K562 (cell line): Measurements from ENCODE around the gene HIVEP3. TPM values are rescaled to one million over a fixed set of nuclear protein-coding genes. Genes with fewer than 3 reads are reported as not detected.

Source experiments
- ATAC-seq: fragments of 200-7000 bp; cut with Tn5 transposase; 3 replicates; pipeline ENCODE4 v1.9.1; 2020; ENCODE audit warnings: moderate library complexity
- BruUV-seq: library from RNA; stranded (reverse); fragments of 400-500 nt; replicated peaks from 2 replicates; lab custom pipeline; 2021; lab: Mats Ljungman, UMichigan
- CTCF ChIA-PET: fragments of 300-600 bp; formaldehyde crosslinking; extraction: SDS; loops from one replicate; lab custom pipeline; 2021; ENCODE audit warnings: low intra/inter-chr PET ratio; lab: Yijun Ruan, JAX
- POLR2A ChIA-PET: fragments of 300-600, 350-650 bp; sonication (Branson Sonifier 250); formaldehyde crosslinking; extraction: SDS; loops from one replicate; lab custom pipeline; 2021; ENCODE audit warnings: antibody characterized with exemption, inconsistent platforms; lab: Yijun Ruan, JAX
- DNase-seq, 4 experiments: peaks; one replicate each; pipeline versions ENCODE4 v3.0.0 to v3.0.0-alpha.2; 2011 to 2018; ENCODE audit warnings: low spot score in 3 of 4, mixed read lengths in 3 of 4; ENCODE audit errors: extremely low read depth in 1 of 4
- FAIRE-seq: peaks from 2 replicates; lab custom pipeline; 2011; peaks lifted over from hg19 to GRCh38; lab: Jason Lieb, UNC
- H2AFZ ChIP-seq: 2 replicates; pipeline ENCODE4 v1.6.0; 2011; ENCODE audit warnings: low read depth, low read length, control low read depth, inconsistent platforms
- H3K27ac ChIP-seq: fragments of 200-600 bp; 3 replicates; pipeline ENCODE4 v1.8.0; 2011; ENCODE audit warnings: low read depth, mild to moderate bottlenecking, control low read depth, inconsistent platforms, low read length, moderate library complexity, mixed read lengths; ENCODE audit errors: extremely low read depth
- H3K27me3 ChIP-seq, 2 experiments: fragments of 300-600 bp in 1 of 2; 2 replicates in 1 of 2; 3 replicates in 1 of 2; pipeline versions ENCODE4 v1.6.0 to v1.8.0; 2011; ENCODE audit warnings: inconsistent platforms in 2 of 2, low read length in 2 of 2, mild to moderate bottlenecking in 1 of 2, mixed read lengths in 1 of 2, moderate library complexity in 1 of 2; ENCODE audit not compliant: control insufficient read depth in 2 of 2, insufficient read depth in 2 of 2
- H3K36me3 ChIP-seq: fragments of 300-600 bp; 3 replicates; pipeline ENCODE4 v1.8.0; 2011; ENCODE audit warnings: mild to moderate bottlenecking, low read length, inconsistent platforms; ENCODE audit not compliant: control insufficient read depth, insufficient read depth
- H3K4me1 ChIP-seq, 2 experiments: fragments of 200-600 bp in 1 of 2; replicated peaks in 1 of 2; 2 replicates in 1 of 2; 3 replicates in 1 of 2; pipeline versions ENCODE4 v1.5.1 to v1.8.0; 2011; ENCODE audit warnings: inconsistent platforms in 2 of 2, low read length in 2 of 2, mild to moderate bottlenecking in 1 of 2, mixed read lengths in 1 of 2, moderate library complexity in 1 of 2; ENCODE audit not compliant: control insufficient read depth in 2 of 2, insufficient read depth in 2 of 2
- H3K4me2 ChIP-seq: 2 replicates; pipeline ENCODE4 v1.6.1; 2011; ENCODE audit warnings: low read length, control low read depth, inconsistent platforms, mixed read lengths; ENCODE audit not compliant: insufficient read depth
- H3K4me3 ChIP-seq: fragments of 200-600 bp; sonication (generic), shearing (Covaris generic); 2 replicates; pipeline ENCODE4 v1.5.1; 2016; ENCODE audit warnings: control low read depth, inconsistent platforms
- H3K79me2 ChIP-seq: fragments of 200-600 bp; 3 replicates; pipeline ENCODE4 v1.8.0; 2011; ENCODE audit warnings: low read length, inconsistent platforms; ENCODE audit not compliant: control insufficient read depth, insufficient read depth
- H3K9ac ChIP-seq, 2 experiments: 2 replicates each; pipeline versions ENCODE4 v1.6.0 to v1.6.1; 2011; ENCODE audit warnings: low read depth in 2 of 2, low read length in 2 of 2, control low read depth in 1 of 2, inconsistent platforms in 1 of 2, mild to moderate bottlenecking in 1 of 2, mixed read lengths in 1 of 2; ENCODE audit not compliant: insufficient read depth in 1 of 2
- H3K9me1 ChIP-seq: one replicate; pipeline ENCODE4 v1.6.0; 2011; ENCODE audit warnings: inconsistent platforms, mild to moderate bottlenecking, low read length, moderate library complexity; ENCODE audit not compliant: control insufficient read depth, insufficient read depth
- H3K9me3 ChIP-seq: replicated peaks from 2 replicates; pipeline ENCODE4 v1.5.1; 2011; ENCODE audit warnings: low read depth, low read length, inconsistent platforms; ENCODE audit not compliant: control insufficient read depth, insufficient read depth
- H4K20me1 ChIP-seq: replicated peaks from 2 replicates; pipeline ENCODE4 v1.6.1; 2011; ENCODE audit warnings: low read length, inconsistent platforms, mixed read lengths; ENCODE audit not compliant: control insufficient read depth, insufficient read depth
- ARHGAP35 ChIP-seq: fragments of 450-650 bp; IDR thresholded peaks from 2 replicates; pipeline ENCODE4 v1.6.1; 2018; ENCODE audit not compliant: partially characterized antibody
- CC2D1A ChIP-seq: fragments of 450-650 bp; IDR thresholded peaks from 2 replicates; pipeline ENCODE4 v1.6.1; 2017; ENCODE audit warnings: mild to moderate bottlenecking
- DACH1 ChIP-seq: fragments of 450-650 bp; IDR thresholded peaks from 2 replicates; pipeline ENCODE4 v1.6.1; 2018; ENCODE audit not compliant: partially characterized antibody
- ELF4 ChIP-seq: fragments of 450-650 bp; formaldehyde crosslinking; IDR thresholded peaks from 2 replicates; pipeline ENCODE4 v1.4.0; 2022; ENCODE audit warnings: missing genetic modification characterization
- FOXJ2 ChIP-seq: fragments of 200-800 bp; sonication (Bioruptor generic); IDR thresholded peaks from 2 replicates; pipeline ENCODE4 v1.6.1; 2016; ENCODE audit warnings: missing genetic modification characterization, missing compliant biosample characterization
- HEY1 ChIP-seq: fragments of 250-450 bp; sonication (Bioruptor Pico); IDR thresholded peaks from 2 replicates; pipeline ENCODE4 v1.5.0; 2020; ENCODE audit warnings: mild to moderate bottlenecking, moderate library complexity, borderline replicate concordance
- NFXL1 ChIP-seq: fragments of 450-650 bp; formaldehyde crosslinking; IDR thresholded peaks from 2 replicates; pipeline ENCODE4 v1.4.0; 2021; ENCODE audit warnings: mild to moderate bottlenecking
- POLR3G ChIP-seq: IDR thresholded peaks from 2 replicates; pipeline ENCODE4 v1.6.1; 2011; ENCODE audit not compliant: insufficient read length, insufficient replicate concordance; ENCODE audit errors: extremely low read depth
- PTBP1 ChIP-seq: fragments of 200-400 bp; formaldehyde crosslinking; IDR thresholded peaks from 2 replicates; pipeline ENCODE4 v1.6.1; 2017; ENCODE audit warnings: low read depth, low read length
- RBM39 ChIP-seq: fragments of 200-400 bp; formaldehyde crosslinking; optimal IDR thresholded peaks from 2 replicates; pipeline ENCODE3; 2018; ENCODE audit warnings: low read depth, low read length
- SIRT6 ChIP-seq: IDR thresholded peaks from one replicate; pipeline ENCODE4 v1.6.1; 2012; ENCODE audit warnings: low read depth, mild to moderate bottlenecking, control low read depth, inconsistent platforms, low read length, moderate library complexity
- SP2 ChIP-seq: IDR thresholded peaks from 2 replicates; pipeline ENCODE4 v1.6.1; 2011; ENCODE audit warnings: mild to moderate bottlenecking, low read depth, low read length, moderate library complexity; ENCODE audit not compliant: poor library complexity, severe bottlenecking; ENCODE audit errors: extremely low read depth
- TARDBP ChIP-seq: fragments of 450-650 bp; IDR thresholded peaks from 2 replicates; pipeline ENCODE4 v1.6.1; 2016
- WGBS: fragments of 100-300 bp; shearing (Covaris generic); methylation state at CpG from one replicate; pipeline ENCODE4 v1.1.6; 2016; ENCODE audit warnings: low coverage, mixed read lengths; ENCODE audit not compliant: insufficient coverage; ENCODE audit errors: missing lambda C conversion rate; 5-methylcytosine and 5-hydroxymethylcytosine counted together
- in situ Hi-C: fragments of 300-500 bp; cut with MboI; formaldehyde crosslinking; loops from 4 replicates; pipeline ENCODE4 v1.15.0; 2018; ENCODE audit warnings: inconsistent platforms, mixed read lengths
- intact Hi-C: fragments of 100-400 bp; cut with micrococcal nuclease; formaldehyde crosslinking; loops from 2 replicates; pipeline ENCODE4 v1.14.2; 2022
- polyA plus RNA-seq, 8 experiments: library from polyadenylated mRNA; depleted of rRNA in 4 of 8; stranded (reverse) in 5 of 8; unstranded in 3 of 8; fragments of >200 nt; fragmentation: Nextera tagmentation in 2 of 8; fragmentation: Illumina TruSeq in 1 of 8; extraction: Ambion mirVana in 2 of 8; extraction: Trizol in 1 of 8; gene quantifications; 2 replicates each; pipeline versions ENCODE4 v1.2.1 to v1.2.3, GENCODE V29; 2011 to 2014; ENCODE audit warnings: inconsistent platforms in 1 of 8, missing spikeins in 1 of 8
- total RNA-seq, 7 experiments: library from RNA; depleted of rRNA in 6 of 7; stranded (reverse); fragments of >200 nt in 6 of 7; fragmentation: Illumina TruSeq in 2 of 7; extraction: Trizol in 2 of 7; gene quantifications; 2 replicates each; pipeline versions ENCODE4 v1.2.1 to v1.2.3, GENCODE V29; 2011 to 2021; ENCODE audit warnings: low replicate concordance in 1 of 7

The HIVEP3 gene
- total and polyA plus RNA-seq, 9 of the 15 experiments (the other 6 are each of a cell fraction or from before 2014, with no cell fraction given): 0.09 to 0.58 (median 0.34) TPM; not detected in 1

- Histone ChIP-seq H3K27ac (no peak overlapping the region), H3K79me2 (no peaks in the 10 kb centered on the region), H3K9ac (no peak overlapping the region), H3K9me1 (no peaks in the 10 kb centered on the region), H3K4me1 (peaks cover 0 to 10% of the 10 kb centered on the region in 2 experiments; a peak in 1 of 5 replicates)
- intact Hi-C loops: no loop called here
- POLR2A ChIA-PET: interaction anchor here (0.7 to 1.1 kb wide), 3 partner anchors 10 to 93 kb away, joined by 3 to 4 read pairs (median 4); no protein-coding TSS in a partner anchor
- TF ChIP-seq SIRT6 (no peak), HEY1 (CRISPR knock-in tag) (no peak), ARHGAP35 (no peak), SP2 (no peak), DACH1 (no peak), RBM39 (no peak), FOXJ2 (tag) (no peak), PTBP1 (no peak), ELF4 (CRISPR knock-in tag) (no peak), NFXL1 (CRISPR knock-in tag) (no peak), POLR3G (no peak), CC2D1A (no peak), TARDBP (no peak)
- TF ChIP-seq, all 486 proteins: peak for 0
- Histone ChIP-seq H3K27me3 (peaks cover 15 to 38% of the 10 kb centered on the region in 2 experiments), H3K9me3 (no peaks in the 10 kb centered on the region), H3K4me2 (no peak overlapping the region), H2AFZ (no peak overlapping the region), H3K4me3 (no peak overlapping the region), H3K36me3 (no peaks in the 10 kb centered on the region), H4K20me1 (peaks cover 10% of the 10 kb centered on the region)
- FAIRE-seq: no peak
- 1% methylated on average over 5 of the region's 5 CpGs for WGBS
- CTCF ChIA-PET: no interaction called here
- DNase-seq: no peak
- in situ Hi-C loops: no loop called here
- no peak for ATAC-seq
- BruUV-seq: no TSS peak
Observed at GRCh38 chr1:41663671-41664400, 254.9 kb downstream of the HIVEP3 start.
